ENCODE data around the gene TEKT1.
"Not testable (repeated sequence)": the region's sequence is repeated elsewhere in the genome, so short reads cannot be mapped to it uniquely, and the experiment has no call there.

Gene TEKT1

GRCh38 chr17:6831661-6832263, at the start of gene TEKT1:
Gene TEKT1, minus strand, starts transcription at chr17:6831729. Its CDS starts 1,353 bp downstream, at chr17:6830376.
- DNase-seq = peak; percentile 69

GRCh38 chr17:6879221-6879975, 47.9 kb upstream of the TEKT1 start:
- not testable (repeated sequence) for DNase-seq

- not testable (repeated sequence) for DNase-seq
Measured at GRCh38 chr17:6875276-6875675, 43.7 kb upstream of the TEKT1 start.

GRCh38 chr17:6872936-6873335, 41.4 kb upstream of the TEKT1 start:
- no peak for DNase-seq

- DNase-seq = no peak
Measured at GRCh38 chr17:6870841-6871240, 39.3 kb upstream of the TEKT1 start.

GRCh38 chr17:6868582-6868981, 37.1 kb upstream of the TEKT1 start:
- DNase-seq = no peak

GRCh38 chr17:6867849-6868248, 36.3 kb upstream of the TEKT1 start:
- no peak for DNase-seq

- no peak for DNase-seq
Measured at GRCh38 chr17:6862825-6863224, 31.3 kb upstream of the TEKT1 start.

GRCh38 chr17:6862122-6862521, 30.6 kb upstream of the TEKT1 start:
- DNase-seq = no peak

- DNase-seq = no peak
Measured at GRCh38 chr17:6857904-6858303, 26.4 kb upstream of the TEKT1 start.

GRCh38 chr17:6857336-6857735, 25.8 kb upstream of the TEKT1 start:
- DNase-seq = no peak

GRCh38 chr17:6856051-6856450, 24.5 kb upstream of the TEKT1 start:
- no peak for DNase-seq

- peak; percentile 67 to 74 for DNase-seq
Measured at GRCh38 chr17:6853764-6854442, 22.4 kb upstream of the TEKT1 start.

GRCh38 chr17:6848545-6849179, 17.1 kb upstream of the TEKT1 start:
- DNase-seq = not testable (repeated sequence)

- not testable (repeated sequence) for DNase-seq
Measured at GRCh38 chr17:6846138-6846537, 14.6 kb upstream of the TEKT1 start.

GRCh38 chr17:6844406-6844805, 12.9 kb upstream of the TEKT1 start:
- not testable (repeated sequence) for DNase-seq

GRCh38 chr17:6843241-6843880, 11.8 kb upstream of the TEKT1 start:
- peak; percentile 10 to 47 for DNase-seq

- DNase-seq = not testable (repeated sequence)
Measured at GRCh38 chr17:6841769-6842168, 10.2 kb upstream of the TEKT1 start.

GRCh38 chr17:6830383-6830986, 1.0 kb downstream of the TEKT1 start:
- DNase-seq = no peak

GRCh38 chr17:6823011-6823442, 8.5 kb downstream of the TEKT1 start:
- no peak for DNase-seq

- DNase-seq = no peak
Measured at GRCh38 chr17:6818938-6819337, 12.6 kb downstream of the TEKT1 start.

GRCh38 chr17:6816368-6816767, 15.2 kb downstream of the TEKT1 start:
- not testable (repeated sequence) for DNase-seq

Measured in NCI-H1930 (cell line).